GM12872 (cell line): ENCODE data around the gene EXOC2.
A peak's percentile ranks its signal among the peaks of the same experiment; 100 is the strongest.

Experiments
- TF ChIP-seq, protein P1 (sequence below): IDR thresholded peaks from 3 replicates; pipeline ENCODE4 v1.5.1; 2011; ENCODE audit warnings: low read depth, mild to moderate bottlenecking, low read length, moderate library complexity; ENCODE audit not compliant: insufficient read depth

EXOC2 gene

DNA sequence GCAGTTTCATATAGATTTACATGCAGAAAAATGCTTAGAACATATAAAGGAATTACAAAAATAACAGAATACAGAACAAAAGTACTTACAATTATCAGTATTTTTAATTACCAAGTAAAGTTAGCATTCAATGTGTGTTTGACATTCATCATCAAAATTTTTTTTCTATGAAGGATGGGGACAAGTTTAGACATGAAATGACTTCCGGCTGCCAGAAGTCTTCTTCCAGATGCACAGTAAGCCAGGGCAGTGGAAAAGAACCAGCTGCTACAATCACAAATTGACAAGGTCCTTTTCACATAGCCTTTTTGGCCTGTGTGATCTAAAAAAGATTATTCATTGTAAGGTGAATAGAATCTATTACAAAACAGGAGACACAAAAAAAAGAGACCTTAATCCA, 109.8 kb downstream of the EXOC2 start:
- TF ChIP-seq, protein P1, sequence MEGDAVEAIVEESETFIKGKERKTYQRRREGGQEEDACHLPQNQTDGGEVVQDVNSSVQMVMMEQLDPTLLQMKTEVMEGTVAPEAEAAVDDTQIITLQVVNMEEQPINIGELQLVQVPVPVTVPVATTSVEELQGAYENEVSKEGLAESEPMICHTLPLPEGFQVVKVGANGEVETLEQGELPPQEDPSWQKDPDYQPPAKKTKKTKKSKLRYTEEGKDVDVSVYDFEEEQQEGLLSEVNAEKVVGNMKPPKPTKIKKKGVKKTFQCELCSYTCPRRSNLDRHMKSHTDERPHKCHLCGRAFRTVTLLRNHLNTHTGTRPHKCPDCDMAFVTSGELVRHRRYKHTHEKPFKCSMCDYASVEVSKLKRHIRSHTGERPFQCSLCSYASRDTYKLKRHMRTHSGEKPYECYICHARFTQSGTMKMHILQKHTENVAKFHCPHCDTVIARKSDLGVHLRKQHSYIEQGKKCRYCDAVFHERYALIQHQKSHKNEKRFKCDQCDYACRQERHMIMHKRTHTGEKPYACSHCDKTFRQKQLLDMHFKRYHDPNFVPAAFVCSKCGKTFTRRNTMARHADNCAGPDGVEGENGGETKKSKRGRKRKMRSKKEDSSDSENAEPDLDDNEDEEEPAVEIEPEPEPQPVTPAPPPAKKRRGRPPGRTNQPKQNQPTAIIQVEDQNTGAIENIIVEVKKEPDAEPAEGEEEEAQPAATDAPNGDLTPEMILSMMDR, result no peak

DNA sequence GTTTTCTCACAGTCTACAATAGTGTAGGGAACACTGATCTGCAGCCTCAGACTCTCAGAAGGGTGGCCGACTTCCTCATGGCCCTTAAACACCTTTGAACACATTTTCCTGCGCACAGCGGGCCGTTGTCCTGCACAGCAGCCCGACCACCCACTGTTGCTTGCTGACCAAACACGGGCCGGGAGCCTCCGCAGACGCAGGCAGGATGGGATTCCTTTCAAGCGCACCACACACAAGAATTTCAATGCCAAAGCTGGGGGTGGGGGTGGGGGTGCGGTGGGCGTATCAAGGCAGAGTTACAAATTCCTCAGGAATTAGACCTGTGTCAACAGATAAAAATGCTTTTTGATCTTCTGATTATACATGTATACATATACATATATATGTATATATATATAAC, 110.6 kb downstream of the EXOC2 start:
- TF ChIP-seq, protein P1, result no peak

DNA sequence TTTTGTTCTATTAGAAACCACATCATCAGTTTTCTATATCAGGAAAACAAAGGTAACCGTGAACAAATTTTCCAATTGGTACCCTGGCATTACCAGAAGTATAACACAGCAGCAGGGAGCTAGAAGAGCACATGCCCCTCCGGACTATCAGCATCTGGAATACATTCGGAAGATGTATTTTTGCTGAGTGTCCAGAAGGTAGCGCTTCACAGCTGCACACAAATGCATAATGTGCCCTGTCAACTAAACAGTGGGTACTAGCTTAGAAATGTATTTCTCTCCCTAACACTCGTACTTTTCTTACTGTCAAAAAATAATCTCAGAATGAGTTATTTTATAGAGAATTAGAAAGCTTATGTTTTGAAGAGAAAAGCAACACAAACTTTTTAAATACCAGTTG, 113.6 kb downstream of the EXOC2 start:
- TF ChIP-seq, protein P1, result peak; percentile 25; the same call in 1 of the 3 replicates

DNA sequence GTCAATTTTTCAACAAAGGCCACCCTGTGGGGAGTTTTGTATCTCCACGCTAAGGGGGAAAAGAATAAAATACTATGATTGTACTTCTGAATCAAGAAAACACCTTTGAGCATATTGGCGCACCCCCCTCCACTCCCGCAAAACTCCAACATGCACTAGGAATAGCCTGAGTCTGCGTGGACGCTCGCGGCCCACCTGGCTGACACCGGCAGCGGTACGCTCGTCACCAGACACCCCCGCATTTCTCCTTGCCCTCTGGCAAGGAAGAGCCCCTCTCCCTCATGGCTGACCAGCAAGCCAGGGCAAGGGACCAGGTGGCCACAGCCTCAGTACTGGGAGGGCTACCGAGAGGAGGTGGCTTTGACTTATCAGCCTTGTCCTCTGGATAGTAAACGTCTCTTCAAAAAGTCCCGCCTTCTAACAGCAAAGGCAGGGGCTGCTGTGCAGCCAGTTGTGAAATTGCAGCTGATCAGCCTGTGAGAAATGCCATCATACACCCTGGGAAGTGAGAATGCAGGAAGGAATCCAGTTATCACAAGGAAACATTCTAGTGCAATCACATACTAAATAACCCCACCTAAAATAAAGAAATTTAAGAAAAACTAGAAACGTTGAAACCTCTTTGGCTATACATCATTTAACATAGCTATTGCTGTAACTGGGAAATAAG, 120.2 kb downstream of the EXOC2 start:
- TF ChIP-seq, protein P1, result no peak

DNA sequence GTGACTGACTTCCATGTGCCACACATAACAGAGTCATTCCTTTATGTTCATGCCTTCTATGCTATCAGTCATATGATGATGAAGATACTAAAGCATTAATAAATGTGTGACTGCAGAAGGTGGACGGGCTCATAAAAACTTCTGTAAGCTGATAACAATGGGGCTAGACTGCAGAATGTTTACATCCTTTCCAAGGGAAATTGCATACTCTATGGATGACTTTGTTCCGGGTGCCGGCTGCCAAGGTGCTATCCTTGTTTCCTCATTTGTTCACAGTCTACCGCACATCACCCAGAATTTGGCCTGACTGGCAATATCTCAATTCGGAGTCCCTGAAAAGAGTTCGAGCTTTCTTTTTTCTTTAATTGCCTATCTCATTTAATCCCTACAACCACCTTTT, 121.0 kb downstream of the EXOC2 start:
- TF ChIP-seq, protein P1, result no peak

DNA sequence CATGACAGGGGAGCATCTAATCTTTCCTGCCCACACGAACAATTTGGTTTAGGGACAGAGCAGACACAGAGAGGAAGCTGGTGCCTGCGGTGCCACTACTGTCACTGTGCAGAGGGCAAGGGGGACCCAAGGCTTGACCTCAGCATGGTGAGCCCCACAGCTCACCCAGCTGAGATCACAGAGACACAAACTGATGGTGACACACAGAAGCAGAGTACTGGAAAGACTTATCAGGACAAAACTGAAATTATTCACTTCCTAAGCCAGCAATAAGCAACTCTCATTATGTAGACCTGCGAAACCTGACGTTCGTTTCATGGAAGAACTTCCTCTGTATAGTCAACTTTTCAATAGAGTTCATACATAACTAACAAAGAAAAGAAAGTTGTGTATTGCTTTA, 122.1 kb downstream of the EXOC2 start:
- TF ChIP-seq, protein P1, result no peak

DNA sequence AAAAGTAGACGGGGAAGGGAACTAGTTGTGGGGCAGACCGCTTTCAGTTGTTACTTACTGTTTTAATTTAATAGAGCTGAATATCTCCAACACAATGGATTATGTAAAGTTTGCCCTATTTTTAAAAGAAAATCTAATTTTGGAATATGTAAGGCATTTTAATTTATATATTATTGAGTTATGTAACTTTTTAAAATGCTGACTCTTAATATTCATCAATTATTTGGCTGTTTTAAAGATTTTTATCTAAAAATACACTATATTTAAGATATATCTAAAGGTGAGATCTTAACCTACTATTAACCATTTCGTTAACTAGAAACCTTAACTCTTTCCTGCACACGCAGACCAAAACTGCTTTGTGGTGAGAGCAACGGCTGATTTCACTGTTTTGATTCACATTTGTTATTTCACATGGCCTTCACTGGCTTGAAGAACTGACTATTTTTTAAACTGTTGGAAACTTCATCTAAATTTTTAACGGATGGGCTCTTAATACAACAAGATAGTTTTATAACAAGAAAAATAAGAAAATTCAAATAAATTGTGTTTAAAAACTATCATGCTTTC, 123.9 kb downstream of the EXOC2 start:
- TF ChIP-seq, protein P1, result no peak

DNA sequence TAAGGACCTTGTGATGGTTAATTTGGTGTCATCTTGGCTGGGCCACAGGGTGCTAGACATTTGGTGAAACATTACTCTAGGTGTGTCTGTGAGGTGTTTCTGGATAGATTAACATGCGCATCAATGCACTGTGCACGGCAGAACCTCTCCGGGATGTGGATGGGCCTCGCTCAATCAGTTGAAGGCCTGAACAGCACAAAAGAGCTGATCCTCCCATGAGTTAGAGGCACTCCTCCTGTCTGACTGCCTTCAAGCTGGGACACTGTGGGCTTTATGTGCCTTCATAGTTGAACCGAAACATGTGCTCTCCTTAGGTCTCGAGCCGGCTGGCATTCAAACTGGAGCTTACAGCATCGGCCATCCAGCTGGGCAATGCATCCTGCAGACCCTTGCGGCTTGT, 124.9 kb downstream of the EXOC2 start:
- TF ChIP-seq, protein P1, result no peak
